Fibroblast of lung (primary cell): Measurements from ENCODE around the gene BCL11A. TPM values are rescaled to one million over a fixed set of nuclear protein-coding genes. Genes with fewer than 3 reads are reported as not detected.

Experiments used
- DNase-seq, 2 donors: peaks; one replicate each; pipeline versions ENCODE4 v3.0.0 to v3.0.0-alpha.2; 2010; ENCODE audit warnings: low read depth in 2 of 2
- H2AFZ ChIP-seq: 2 replicates; pipeline ENCODE4 v1.5.1; 2012; ENCODE audit warnings: low read length, control low read depth, inconsistent platforms
- H3K27ac ChIP-seq: 2 replicates; pipeline ENCODE4 v1.5.1; 2011; ENCODE audit warnings: low read length, control low read depth; ENCODE audit not compliant: insufficient read depth
- H3K27me3 ChIP-seq: 2 replicates; pipeline ENCODE4 v1.5.1; 2011; ENCODE audit warnings: mild to moderate bottlenecking, low read length; ENCODE audit not compliant: control insufficient read depth, insufficient read depth
- H3K36me3 ChIP-seq: 2 replicates; pipeline ENCODE4 v1.5.1; 2011; ENCODE audit warnings: low read length; ENCODE audit not compliant: control insufficient read depth, insufficient read depth
- H3K4me1 ChIP-seq: 2 replicates; pipeline ENCODE4 v1.5.1; 2011; ENCODE audit warnings: low read length; ENCODE audit not compliant: control insufficient read depth, insufficient read depth; ENCODE audit errors: extremely low read depth
- H3K4me2 ChIP-seq: 2 replicates; pipeline ENCODE4 v1.5.1; 2011; ENCODE audit warnings: low read length, control low read depth; ENCODE audit not compliant: insufficient read depth; ENCODE audit errors: extremely low read depth
- H3K4me3 ChIP-seq, 4 experiments: fragments of 200-600 bp in 1 of 4; sonication (generic) in 1 of 4; replicated peaks in 1 of 4; 2 replicates each; pipeline ENCODE4 v1.5.1; 2011 to 2016; ENCODE audit warnings: low read length in 4 of 4, low read depth in 3 of 4, mild to moderate bottlenecking in 3 of 4, control low read depth in 2 of 4, inconsistent platforms in 1 of 4, mixed read lengths in 1 of 4; ENCODE audit not compliant: insufficient read depth in 1 of 4; ENCODE audit errors: control extremely low read depth in 1 of 4
- H3K79me2 ChIP-seq: 2 replicates; pipeline ENCODE4 v1.5.1; 2012; ENCODE audit warnings: mild to moderate bottlenecking, low read length, inconsistent platforms; ENCODE audit not compliant: control insufficient read depth, insufficient read depth
- H3K9ac ChIP-seq: 2 replicates; pipeline ENCODE4 v1.5.1; 2011; ENCODE audit warnings: mild to moderate bottlenecking, low read length, control low read depth; ENCODE audit not compliant: insufficient read depth
- H3K9me3 ChIP-seq: 2 replicates; pipeline ENCODE4 v1.5.1; 2012; ENCODE audit warnings: low read depth, low read length; ENCODE audit not compliant: control insufficient read depth, insufficient read depth
- H4K20me1 ChIP-seq: 2 replicates; pipeline ENCODE4 v1.5.1; 2011; ENCODE audit warnings: low read length; ENCODE audit not compliant: control insufficient read depth, insufficient read depth; ENCODE audit errors: extremely low read depth
- CTCF ChIP-seq, 2 donors: IDR thresholded peaks in 1 of 2; conservative IDR thresholded peaks in 1 of 2; 1 replicate in 1 of 2; 2 replicates in 1 of 2; pipeline ENCODE4 v1.5.1; 2011 to 2012; ENCODE audit warnings: low read length in 2 of 2, control low read depth in 1 of 2, inconsistent platforms in 1 of 2, low read depth in 1 of 2, mild to moderate bottlenecking in 1 of 2
- EZH2 ChIP-seq: IDR thresholded peaks from 2 replicates; pipeline ENCODE4 v1.5.1; 2012; ENCODE audit warnings: low read length, control low read depth, mild to moderate bottlenecking; ENCODE audit errors: missing control alignments
- polyA plus RNA-seq, 2 donors: library from polyadenylated mRNA; depleted of rRNA in 1 of 2; stranded (reverse) in 1 of 2; unstranded in 1 of 2; fragments of >200 nt; gene quantifications; 2 replicates each; pipeline ENCODE4 v1.2.1, GENCODE V29; 2011 to 2012; ENCODE audit warnings: missing spikeins in 1 of 2
- total RNA-seq: library from RNA; depleted of rRNA; stranded (reverse); fragments of >200 nt; gene quantifications from 2 replicates; pipeline ENCODE4 v1.2.1, GENCODE V29; 2014

BCL11A gene
- total and polyA plus RNA-seq, 2 donors (not counting 1 experiment from before 2014, with no cell fraction given) = 0.09 to 0.17 TPM

- Histone ChIP-seq H3K4me2 (no peak overlapping the region), H3K79me2 (no peaks in the 10 kb centered on the region), H2AFZ (no peak overlapping the region), H3K27me3 (no peaks in the 10 kb centered on the region), H3K36me3 (no peaks in the 10 kb centered on the region), H3K4me1 (no peaks in the 10 kb centered on the region), H4K20me1 (no peaks in the 10 kb centered on the region), H3K4me3 (no peak overlapping the region), H3K27ac (no peak overlapping the region), H3K9me3 (no peaks in the 10 kb centered on the region), H3K9ac (no peak overlapping the region)
- no peak for DNase-seq
- TF ChIP-seq CTCF (conservative IDR thresholded peaks at IDR 0.05 in 1 of 2, IDR thresholded peaks at IDR 0.05 in 1 of 2; ENCODE audit: low read depth in 1 of 2, low read length in 2 of 2) = no peak
- TF ChIP-seq EZH2 = no peak
These were observed 121.3 kb downstream of the BCL11A start for GRCh38 chr2:60432035-60432601.

- no peak for DNase-seq
- no peaks in the 10 kb centered on the region for H3K36me3 ChIP-seq
- no peak overlapping the region for H2AFZ ChIP-seq
- no peak overlapping the region for H3K9ac ChIP-seq
- H4K20me1 ChIP-seq = no peaks in the 10 kb centered on the region
- no peak overlapping the region for H3K4me3 ChIP-seq
- H3K9me3 ChIP-seq = no peaks in the 10 kb centered on the region
- no peaks in the 10 kb centered on the region for H3K4me1 ChIP-seq
- TF ChIP-seq EZH2 (no peak), CTCF (conservative IDR thresholded peaks at IDR 0.05 in 1 of 2, IDR thresholded peaks at IDR 0.05 in 1 of 2; ENCODE audit: low read depth in 1 of 2, low read length in 2 of 2) (no peak)
- H3K27ac ChIP-seq = no peak overlapping the region
- no peaks in the 10 kb centered on the region for H3K27me3 ChIP-seq
- no peak overlapping the region for H3K4me2 ChIP-seq
- no peaks in the 10 kb centered on the region for H3K79me2 ChIP-seq
These were observed 123.8 kb downstream of the BCL11A start for GRCh38 chr2:60429681-60430080.

- Histone ChIP-seq H2AFZ (no peak overlapping the region), H3K4me2 (no peak overlapping the region), H3K4me1 (no peaks in the 10 kb centered on the region), H3K9ac (no peak overlapping the region), H3K27ac (no peak overlapping the region), H3K4me3 (no peak overlapping the region), H4K20me1 (no peaks in the 10 kb centered on the region), H3K27me3 (no peaks in the 10 kb centered on the region), H3K9me3 (no peaks in the 10 kb centered on the region), H3K79me2 (no peaks in the 10 kb centered on the region), H3K36me3 (no peaks in the 10 kb centered on the region)
- TF ChIP-seq EZH2 = no peak
- no peak for TF ChIP-seq CTCF (conservative IDR thresholded peaks at IDR 0.05 in 1 of 2, IDR thresholded peaks at IDR 0.05 in 1 of 2; ENCODE audit: low read depth in 1 of 2, low read length in 2 of 2)
- no peak for DNase-seq
These were observed 126.6 kb downstream of the BCL11A start for GRCh38 chr2:60426880-60427279.
